Cerebellar nuclear complex (tissue), 1 donor: ENCODE results near the gene GOLGA8B.
"Not testable (repeated sequence)": the region's sequence is repeated elsewhere in the genome, so short reads cannot be mapped to it uniquely, and the experiment has no call there.

Experiments used
- DNase-seq, 2 experiments: peaks; one replicate each; lab custom pipeline; 2025; lab: John Stamatoyannopoulos, UW

GOLGA8B gene

DNA sequence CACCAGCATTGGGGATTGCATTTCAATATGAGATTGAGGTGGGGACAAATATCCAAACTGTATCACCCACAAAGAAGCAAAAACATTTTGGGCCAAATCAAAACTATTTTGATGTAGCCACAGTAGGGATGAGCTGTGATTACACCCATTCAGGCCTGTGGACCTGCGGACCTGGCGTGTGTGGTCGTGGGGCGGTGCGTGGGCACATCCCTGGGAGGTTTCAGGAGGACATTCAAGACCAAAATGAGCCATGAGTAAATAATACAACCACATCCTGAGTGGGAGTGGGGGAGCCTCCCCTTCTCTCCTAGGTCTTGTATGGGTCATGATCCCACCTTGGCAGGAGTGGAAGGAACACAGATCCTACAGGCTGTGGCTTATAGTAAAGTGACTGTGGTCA lies 23.7 kb downstream of the GOLGA8B start:
- DNase-seq: not testable (repeated sequence)

DNA sequence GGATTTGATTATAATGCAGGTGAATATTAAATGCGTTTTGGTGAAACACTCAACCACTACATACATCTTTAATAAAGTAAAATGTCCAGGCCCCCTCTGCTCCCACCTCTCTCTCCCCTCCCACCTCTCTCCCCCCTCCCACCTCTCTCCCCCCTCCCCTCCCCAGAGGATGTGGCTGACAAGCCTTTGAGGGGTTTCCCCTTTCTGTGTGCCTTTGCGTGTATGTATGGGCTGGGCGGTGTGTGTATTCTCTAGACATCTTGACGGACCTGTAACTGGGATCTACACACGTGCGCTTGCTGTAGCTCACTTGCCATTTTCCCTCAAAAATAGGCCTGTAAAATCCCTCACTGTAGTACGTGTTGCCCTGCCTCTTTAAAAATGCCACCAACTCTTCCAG lies 28.3 kb downstream of the GOLGA8B start:
- not testable (repeated sequence) for DNase-seq

DNA sequence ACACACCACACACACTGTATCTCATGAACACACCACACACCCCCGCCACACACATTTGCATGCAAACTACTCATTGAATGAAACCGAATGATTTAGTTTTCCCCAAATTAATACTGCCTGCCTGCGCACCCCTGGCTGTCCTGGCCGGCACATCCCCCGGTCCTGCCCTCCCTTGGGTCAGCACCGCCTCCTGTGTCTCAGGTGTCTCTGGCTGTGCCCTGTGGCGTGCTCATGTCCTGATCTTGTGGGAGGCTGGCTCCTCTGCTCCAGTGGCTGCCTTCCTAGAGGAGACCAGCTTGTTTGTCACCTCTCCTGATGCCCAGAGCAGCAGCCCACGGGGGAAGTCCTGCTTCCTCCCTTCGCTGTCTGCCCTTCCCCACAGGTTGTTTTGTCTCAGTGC lies 28.7 kb downstream of the GOLGA8B start:
- DNase-seq: not testable (repeated sequence)

DNA sequence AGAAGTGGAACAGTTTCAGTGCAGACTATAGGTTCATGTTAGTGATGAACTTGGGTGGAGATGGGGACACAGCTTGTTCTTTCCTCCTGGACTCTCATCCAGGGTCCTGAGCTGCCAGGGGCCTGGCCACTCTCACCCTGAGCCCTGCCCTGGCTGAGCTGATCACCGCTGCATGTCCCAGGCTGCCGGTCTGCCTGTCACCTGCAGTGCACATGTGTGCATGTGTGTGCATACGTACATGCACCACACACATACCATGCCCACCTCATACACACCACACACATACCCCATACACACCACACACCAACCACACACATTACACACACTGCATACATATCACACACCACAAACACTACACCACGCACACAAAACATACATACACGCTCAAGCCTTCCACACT lies 29.3 kb downstream of the GOLGA8B start:
- not testable (repeated sequence) for DNase-seq

DNA sequence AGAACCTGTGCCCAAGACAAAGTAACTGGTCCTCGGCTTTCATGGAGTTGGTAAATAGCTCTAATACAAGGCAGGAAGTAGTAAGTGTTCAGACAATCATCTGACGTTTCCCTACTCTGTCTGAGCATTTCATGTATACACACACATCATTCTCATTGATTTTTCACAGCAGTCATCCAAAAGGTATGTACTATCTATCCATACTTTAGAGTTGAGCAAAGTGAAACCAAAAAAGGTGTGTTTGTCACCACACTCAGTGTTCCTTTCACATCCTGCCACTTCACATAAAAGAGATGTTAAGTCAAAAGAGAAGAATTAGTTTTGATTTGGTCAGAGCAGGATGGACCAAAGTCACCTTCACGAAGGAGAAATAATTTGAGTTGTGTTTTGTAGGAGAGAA lies 33.3 kb downstream of the GOLGA8B start:
- DNase-seq: not testable (repeated sequence)

DNA sequence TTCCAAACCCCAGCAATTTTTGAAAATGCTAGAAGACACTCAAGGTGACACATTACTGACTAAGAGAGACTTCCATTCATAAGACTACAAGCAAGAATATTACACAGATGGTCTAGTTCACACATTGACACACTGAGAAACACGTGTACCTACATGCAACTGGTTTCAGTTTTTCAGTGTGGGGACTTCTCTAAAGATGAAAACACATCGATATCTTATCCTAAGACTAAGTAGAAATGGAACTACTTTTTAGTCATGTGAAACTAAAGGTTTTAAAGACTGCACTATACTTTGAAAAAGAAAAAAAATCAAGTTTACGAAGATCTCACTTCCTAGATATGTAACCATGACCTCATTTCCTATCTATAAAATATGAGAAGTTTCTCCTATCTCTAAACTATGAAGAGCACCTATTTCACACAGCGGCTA lies 34.1 kb downstream of the GOLGA8B start:
- DNase-seq: not testable (repeated sequence)

DNA sequence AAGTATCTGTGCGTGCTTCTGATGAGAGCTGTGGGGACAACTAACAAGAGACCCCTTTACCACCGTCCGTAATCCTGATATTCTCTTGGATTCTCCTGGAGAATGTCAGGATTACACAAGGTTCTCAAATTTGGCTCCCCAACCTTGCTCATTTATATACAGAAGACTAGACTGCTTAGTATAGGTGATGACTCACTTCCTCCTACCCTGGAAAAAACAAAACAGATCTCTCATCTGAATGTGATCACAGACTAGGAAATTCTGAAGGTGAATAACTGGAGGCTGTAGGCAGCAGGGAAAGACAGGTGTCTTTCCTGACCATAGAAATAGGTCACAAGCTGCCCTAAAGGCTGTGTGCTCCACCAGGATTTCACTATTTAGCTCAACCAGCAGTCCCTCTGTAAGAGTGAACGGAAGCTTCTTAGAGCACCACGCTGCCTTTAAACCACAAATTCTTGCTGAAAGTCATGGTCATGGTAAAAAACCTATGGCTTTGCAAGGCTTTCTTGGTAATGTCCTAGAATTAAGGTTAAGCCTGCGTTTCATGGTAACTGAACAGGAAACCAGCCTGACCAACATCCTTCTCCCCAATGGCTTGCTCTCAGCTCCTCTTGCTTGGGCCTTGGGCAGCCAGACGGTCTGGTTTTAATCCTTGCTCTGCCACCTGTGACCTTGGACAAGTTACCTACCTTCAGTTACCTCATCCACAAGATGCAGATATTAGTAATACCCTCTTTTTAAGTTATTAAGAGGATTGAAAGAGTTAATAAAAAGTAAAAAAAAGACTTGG lies 39.4 kb downstream of the GOLGA8B start:
- DNase-seq: not testable (repeated sequence)

DNA sequence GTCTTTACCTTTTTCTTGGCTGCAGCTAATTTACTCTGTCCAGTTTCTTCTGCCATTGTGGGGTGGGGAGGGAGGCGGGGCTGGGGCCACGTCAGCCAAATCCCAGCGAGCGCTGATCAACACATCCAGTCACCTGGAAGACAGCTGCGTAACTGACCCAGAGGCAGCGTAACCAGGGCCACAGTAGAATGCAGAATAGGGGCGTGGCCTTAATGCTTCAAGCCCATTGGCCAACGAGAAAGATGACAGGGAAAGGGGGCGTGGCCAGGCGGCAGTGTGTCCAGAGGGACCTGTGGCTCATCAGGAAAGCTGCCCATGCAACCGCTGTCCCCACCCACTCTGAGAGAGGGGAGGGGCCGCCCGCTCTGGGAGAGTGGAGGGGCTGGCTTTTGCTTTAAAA lies 47.6 kb downstream of the GOLGA8B start:
- DNase-seq: not testable (repeated sequence)
